Hepatocyte (in vitro differentiated cells): ENCODE results near the gene PREPL. TPM values are rescaled to one million over a fixed set of nuclear protein-coding genes. Genes with fewer than 3 reads are reported as not detected.
A peak's percentile ranks its signal among the peaks of the same experiment; 100 is the strongest.

Source experiments
- DNase-seq: peaks from one replicate; pipeline ENCODE4 v3.0.0-alpha.2; 2016; ENCODE audit warnings: low spot score
- H2AFZ ChIP-seq: fragments of 200-600 bp; sonication (generic); 2 replicates; pipeline ENCODE4 v1.6.0; 2016; ENCODE audit warnings: antibody characterized with exemption, mild to moderate bottlenecking
- H3K27ac ChIP-seq: fragments of 200-600 bp; sonication (generic); 2 replicates; pipeline ENCODE4 v1.5.1; 2016; ENCODE audit warnings: mild to moderate bottlenecking
- H3K27me3 ChIP-seq: fragments of 200-600 bp; sonication (generic); 2 replicates; pipeline ENCODE4 v1.6.1; 2016
- H3K36me3 ChIP-seq: fragments of 200-600 bp; sonication (generic); replicated peaks from 2 replicates; pipeline ENCODE4 v1.5.1; 2016; ENCODE audit warnings: low read depth; ENCODE audit not compliant: insufficient read depth
- H3K4me1 ChIP-seq: fragments of 200-600 bp; sonication (generic); 2 replicates; pipeline ENCODE4 v1.5.1; 2016; ENCODE audit warnings: mild to moderate bottlenecking, moderate library complexity; ENCODE audit not compliant: insufficient read depth
- H3K4me2 ChIP-seq: fragments of 200-600 bp; sonication (generic); 2 replicates; pipeline ENCODE4 v1.6.0; 2016
- H3K4me3 ChIP-seq: fragments of 200-600 bp; sonication (generic); 2 replicates; pipeline ENCODE4 v1.5.1; 2016; ENCODE audit warnings: mild to moderate bottlenecking
- H3K79me2 ChIP-seq: fragments of 200-600 bp; sonication (generic); 2 replicates; pipeline ENCODE4 v1.6.0; 2017; ENCODE audit warnings: mild to moderate bottlenecking
- H3K9me2 ChIP-seq: fragments of 200-600 bp; sonication (generic); replicated peaks from 2 replicates; pipeline ENCODE4 v1.6.0; 2017; ENCODE audit warnings: mild to moderate bottlenecking; ENCODE audit not compliant: insufficient read depth
- H3K9me3 ChIP-seq: fragments of 200-600 bp; sonication (generic); 2 replicates; pipeline ENCODE4 v1.5.1; 2016; ENCODE audit warnings: low read depth, mild to moderate bottlenecking
- H4K20me1 ChIP-seq: fragments of 200-600 bp; sonication (generic); 2 replicates; pipeline ENCODE4 v1.6.0; 2016; ENCODE audit warnings: mild to moderate bottlenecking; ENCODE audit not compliant: insufficient read depth, poor library complexity, severe bottlenecking
- EZH2 ChIP-seq: fragments of 200-600 bp; sonication (generic); IDR thresholded peaks from 2 replicates; pipeline ENCODE4 v1.6.1; 2016; ENCODE audit warnings: antibody characterized with exemption, mild to moderate bottlenecking, borderline replicate concordance
- EZH2phosphoT487 ChIP-seq: fragments of 200-600 bp; sonication (generic); IDR thresholded peaks from one replicate; pipeline ENCODE4 v1.6.1; 2018; ENCODE audit warnings: antibody characterized with exemption, mild to moderate bottlenecking, low read depth, moderate library complexity; ENCODE audit not compliant: unreplicated experiment, severe bottlenecking
- WGBS: methylation state at CpG from one replicate; pipeline ENCODE4 v1.1.6; 2016; ENCODE audit warnings: low lambda C conversion rate; ENCODE audit errors: missing lambda C conversion rate; 5-methylcytosine and 5-hydroxymethylcytosine counted together
- polyA plus RNA-seq: library from polyadenylated mRNA; unstranded; fragments of >200 nt; fragmentation: Nextera tagmentation; extraction: Ambion mirVana; gene quantifications from 2 replicates; pipeline ENCODE4 v1.2.1, GENCODE V29; 2016
- total RNA-seq: library from RNA; depleted of rRNA; stranded (reverse); fragments of >200 nt; gene quantifications from 2 replicates; pipeline ENCODE4 v1.2.3, GENCODE V29; 2014
- TF ChIP-seq, protein P1 (sequence below): fragments of 200-600 bp; sonication (generic); IDR thresholded peaks from 2 replicates; pipeline ENCODE4 v1.5.1; 2016; ENCODE audit warnings: antibody characterized with exemption, mild to moderate bottlenecking; ENCODE audit not compliant: poor library complexity

Gene PREPL
- total and polyA plus RNA-seq, 2 experiments from 2014 or later: 21.7 to 44.3 TPM

DNA sequence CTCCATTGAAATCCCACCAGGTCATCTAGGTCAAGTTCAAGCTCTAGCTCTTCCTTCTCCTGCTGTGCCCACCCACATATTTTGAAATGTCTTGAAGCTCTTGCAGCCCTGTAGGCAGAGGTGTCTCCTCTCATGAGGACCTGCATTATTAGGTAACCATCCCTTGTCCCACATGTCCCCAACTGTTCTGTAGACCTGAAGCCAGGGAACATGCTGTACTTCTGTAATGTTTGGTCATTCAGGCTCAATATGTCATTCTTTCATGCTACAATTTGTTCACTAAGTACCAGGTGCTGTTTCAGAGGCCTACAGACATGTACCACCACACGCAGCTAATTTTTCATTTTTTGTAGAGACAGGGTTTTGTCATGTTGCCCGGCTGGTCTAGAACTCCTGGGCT is 63.9 kb downstream of the PREPL start:
- WGBS: 98% methylated on average over 2 of the region's 2 CpGs

DNA sequence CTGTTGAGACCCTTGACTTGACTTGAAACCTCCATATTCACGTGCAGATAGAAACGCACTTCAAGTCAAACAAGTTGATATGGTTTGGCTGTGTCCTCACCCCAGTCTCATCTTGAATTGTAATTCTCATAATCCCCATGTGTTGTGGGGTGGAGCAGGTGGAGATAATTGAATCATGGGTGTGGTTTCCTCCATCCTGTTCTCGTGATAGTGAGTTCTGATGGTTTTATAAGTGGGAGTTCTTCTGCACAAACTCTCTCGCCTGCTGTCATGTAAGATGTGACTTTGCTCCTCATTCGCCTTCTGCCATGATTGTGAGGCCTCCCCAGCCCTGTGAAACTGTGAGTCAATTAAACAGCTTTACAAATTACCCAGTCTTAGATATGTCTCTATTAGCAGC is 64.6 kb downstream of the PREPL start:
- Histone ChIP-seq H3K9me2 (no peaks in the 10 kb centered on the region), H3K27me3 (peaks cover 7% of the 10 kb centered on the region), H2AFZ (no peak overlapping the region), H3K4me3 (no peak overlapping the region), H3K36me3 (no peaks in the 10 kb centered on the region), H3K9me3 (no peaks in the 10 kb centered on the region), H4K20me1 (no peaks in the 10 kb centered on the region), H3K79me2 (no peaks in the 10 kb centered on the region), H3K4me2 (no peak overlapping the region), H3K27ac (no peak overlapping the region), H3K4me1 (peaks cover 14% of the 10 kb centered on the region)
- no peak for DNase-seq
- 89% methylated on average over 5 of the region's 5 CpGs for WGBS
- TF ChIP-seq EZH2 (no peak), EZH2phosphoT487 (no peak)

More for the DNA sequence above, 63.9 kb downstream of the PREPL start:
- no peaks in the 10 kb centered on the region for H3K9me3 ChIP-seq
- peaks cover 7% of the 10 kb centered on the region for H3K27me3 ChIP-seq
- no peaks in the 10 kb centered on the region for H4K20me1 ChIP-seq
- H3K79me2 ChIP-seq: no peaks in the 10 kb centered on the region
- no peaks in the 10 kb centered on the region for H3K9me2 ChIP-seq
- no peak for DNase-seq
- peaks cover 9% of the 10 kb centered on the region for H3K4me1 ChIP-seq
- H3K4me2 ChIP-seq: no peak overlapping the region
- no peak overlapping the region for H3K4me3 ChIP-seq
- TF ChIP-seq, protein P1, sequence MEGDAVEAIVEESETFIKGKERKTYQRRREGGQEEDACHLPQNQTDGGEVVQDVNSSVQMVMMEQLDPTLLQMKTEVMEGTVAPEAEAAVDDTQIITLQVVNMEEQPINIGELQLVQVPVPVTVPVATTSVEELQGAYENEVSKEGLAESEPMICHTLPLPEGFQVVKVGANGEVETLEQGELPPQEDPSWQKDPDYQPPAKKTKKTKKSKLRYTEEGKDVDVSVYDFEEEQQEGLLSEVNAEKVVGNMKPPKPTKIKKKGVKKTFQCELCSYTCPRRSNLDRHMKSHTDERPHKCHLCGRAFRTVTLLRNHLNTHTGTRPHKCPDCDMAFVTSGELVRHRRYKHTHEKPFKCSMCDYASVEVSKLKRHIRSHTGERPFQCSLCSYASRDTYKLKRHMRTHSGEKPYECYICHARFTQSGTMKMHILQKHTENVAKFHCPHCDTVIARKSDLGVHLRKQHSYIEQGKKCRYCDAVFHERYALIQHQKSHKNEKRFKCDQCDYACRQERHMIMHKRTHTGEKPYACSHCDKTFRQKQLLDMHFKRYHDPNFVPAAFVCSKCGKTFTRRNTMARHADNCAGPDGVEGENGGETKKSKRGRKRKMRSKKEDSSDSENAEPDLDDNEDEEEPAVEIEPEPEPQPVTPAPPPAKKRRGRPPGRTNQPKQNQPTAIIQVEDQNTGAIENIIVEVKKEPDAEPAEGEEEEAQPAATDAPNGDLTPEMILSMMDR: no peak
- no peak for TF ChIP-seq EZH2
- no peak overlapping the region for H2AFZ ChIP-seq
- no peak overlapping the region for H3K27ac ChIP-seq
- no peaks in the 10 kb centered on the region for H3K36me3 ChIP-seq

DNA sequence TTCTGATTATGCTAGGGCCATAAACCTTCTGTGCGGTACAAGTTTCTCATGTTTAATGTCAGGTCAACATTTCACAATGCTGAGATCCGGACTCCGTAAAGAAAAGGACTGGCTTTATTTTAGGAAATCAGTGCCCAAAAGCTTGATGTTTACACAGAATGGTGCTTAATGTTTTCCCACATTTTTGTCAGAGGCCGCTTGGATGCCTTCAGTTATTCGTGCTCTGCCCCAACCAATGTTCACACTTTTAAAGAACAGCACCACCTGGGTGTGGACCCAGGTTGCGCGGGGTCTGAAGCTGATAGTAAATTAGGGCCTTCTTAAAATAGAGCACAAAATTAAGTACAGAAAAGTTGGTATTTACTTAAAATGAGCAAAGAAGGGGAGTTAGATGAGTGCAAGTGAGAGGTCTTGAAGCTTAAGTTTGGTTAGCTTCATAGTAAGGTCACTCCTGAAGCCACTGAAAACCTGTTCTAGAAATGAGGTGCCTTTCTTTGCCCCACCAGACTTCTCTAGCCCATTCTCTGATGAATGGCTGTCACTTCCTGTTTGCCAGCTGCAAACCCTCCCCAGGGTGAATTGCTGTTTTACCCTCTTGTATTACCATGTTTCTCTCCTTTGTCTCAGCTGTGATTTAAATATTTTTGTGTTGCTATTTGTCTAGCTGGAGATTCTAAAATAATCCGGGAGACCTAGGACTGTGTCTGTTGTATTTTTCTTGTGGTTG is 65.5 kb downstream of the PREPL start:
- no peaks in the 10 kb centered on the region for H3K9me2 ChIP-seq
- H3K27ac ChIP-seq: no peak overlapping the region
- no peak overlapping the region for H3K4me3 ChIP-seq
- no peak for DNase-seq
- peaks cover 7% of the 10 kb centered on the region for H3K27me3 ChIP-seq
- 63% methylated on average over 8 of the region's 8 CpGs for WGBS
- H3K4me1 ChIP-seq: peaks cover 15% of the 10 kb centered on the region
- no peaks in the 10 kb centered on the region for H3K9me3 ChIP-seq
- H4K20me1 ChIP-seq: no peaks in the 10 kb centered on the region
- H2AFZ ChIP-seq: no peak overlapping the region
- H3K36me3 ChIP-seq: no peaks in the 10 kb centered on the region
- peak overlapping the region; percentile 38 for H3K4me2 ChIP-seq
- H3K79me2 ChIP-seq: no peaks in the 10 kb centered on the region
- no peak for TF ChIP-seq EZH2phosphoT487
- TF ChIP-seq, protein P1: peak; percentile 12

DNA sequence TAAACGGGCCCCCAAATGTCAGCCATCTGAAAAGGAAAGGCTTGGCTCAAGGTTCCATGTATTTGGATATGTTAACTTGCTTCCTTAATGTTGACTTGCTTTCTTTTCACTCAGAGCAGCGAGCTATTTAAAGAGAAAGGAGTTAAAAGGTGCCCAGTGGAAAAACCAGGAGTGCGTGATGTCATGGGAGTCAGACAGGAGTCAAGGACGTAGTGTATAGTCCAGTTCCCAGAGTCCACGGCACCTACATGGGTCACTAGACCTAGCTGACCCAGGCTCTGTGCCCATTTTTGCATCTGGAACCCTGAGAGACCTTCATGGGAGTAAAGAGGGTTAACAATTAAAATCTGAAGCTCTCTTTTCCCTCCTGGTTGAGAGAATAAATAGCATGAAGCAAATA is 66.2 kb downstream of the PREPL start:
- no peak overlapping the region for H3K4me3 ChIP-seq
- 74% methylated on average over 5 of the region's 5 CpGs for WGBS
- H3K27me3 ChIP-seq: peaks cover under 1% of the 10 kb centered on the region
- H3K79me2 ChIP-seq: no peaks in the 10 kb centered on the region
- no peaks in the 10 kb centered on the region for H3K9me2 ChIP-seq
- H3K27ac ChIP-seq: peak overlapping the region; percentile 71
- no peak for TF ChIP-seq EZH2phosphoT487
- TF ChIP-seq, protein P1: no peak
- no peak for TF ChIP-seq EZH2
- no peaks in the 10 kb centered on the region for H4K20me1 ChIP-seq
- peak; percentile 13 for DNase-seq
- no peaks in the 10 kb centered on the region for H3K9me3 ChIP-seq
- H2AFZ ChIP-seq: no peak overlapping the region
- H3K4me2 ChIP-seq: peak overlapping the region; percentile 38
- H3K4me1 ChIP-seq: peaks cover 19% of the 10 kb centered on the region
- H3K36me3 ChIP-seq: no peaks in the 10 kb centered on the region
